HEK293T (cell line): ENCODE results near the gene CCDC201.

Experiments used
- ARNT ChIP-seq: fragments of 450-650 bp; IDR thresholded peaks from 2 replicates; pipeline ENCODE4 v1.6.1; 2017; ENCODE audit warnings: mild to moderate bottlenecking
- CTBP1 ChIP-seq: fragments of 450-650 bp; IDR thresholded peaks from 2 replicates; pipeline ENCODE4 v1.6.1; 2016; ENCODE audit warnings: borderline replicate concordance
- ELF4 ChIP-seq: fragments of 450-650 bp; IDR thresholded peaks from 2 replicates; pipeline ENCODE4 v1.6.1; 2017; ENCODE audit warnings: antibody characterized with exemption
- FOXA1 ChIP-seq: fragments of 450-650 bp; IDR thresholded peaks from 2 replicates; pipeline ENCODE4 v1.6.1; 2016; ENCODE audit warnings: mild to moderate bottlenecking
- FOXM1 ChIP-seq: fragments of 450-650 bp; IDR thresholded peaks from 2 replicates; pipeline ENCODE4 v1.6.1; 2017; ENCODE audit warnings: mild to moderate bottlenecking, borderline replicate concordance
- HDGF ChIP-seq: fragments of 450-650 bp; IDR thresholded peaks from 2 replicates; pipeline ENCODE4 v1.6.1; 2017; ENCODE audit warnings: antibody characterized with exemption, borderline replicate concordance
- L3MBTL2 ChIP-seq: fragments of 450-650 bp; conservative IDR thresholded peaks from 2 replicates; pipeline ENCODE4 v1.6.1; 2016; ENCODE audit warnings: mild to moderate bottlenecking
- SUZ12 ChIP-seq: fragments of 450-650 bp; IDR thresholded peaks from 2 replicates; pipeline ENCODE4 v1.6.1; 2016; ENCODE audit warnings: mild to moderate bottlenecking
- TARDBP ChIP-seq: fragments of 450-650 bp; IDR thresholded peaks from 2 replicates; pipeline ENCODE4 v1.6.1; 2016

DNA sequence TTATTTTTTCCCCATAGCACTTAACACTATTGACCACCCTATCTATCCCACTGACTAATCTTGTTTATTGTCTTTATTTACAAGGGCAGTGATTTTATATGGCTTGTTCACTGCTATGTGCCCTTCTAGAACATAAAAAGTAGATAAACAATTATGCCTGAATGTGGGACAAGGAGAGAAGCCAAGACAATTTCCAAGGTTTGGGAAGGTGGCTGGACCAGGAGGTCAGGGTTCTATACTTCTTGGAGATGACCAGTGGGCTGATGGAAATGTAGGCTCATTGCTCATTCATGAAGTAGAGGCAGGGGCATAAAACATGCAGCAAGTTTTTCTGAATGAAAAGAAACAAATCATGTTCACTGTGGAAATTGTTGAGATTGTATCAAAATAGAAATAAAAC is 36.7 kb upstream of the CCDC201 start:
- TF ChIP-seq FOXA1 (no peak), FOXM1 (no peak), CTBP1 (no peak), TARDBP (no peak), ELF4 (no peak), SUZ12 (no peak), ARNT (no peak), L3MBTL2 (no peak), HDGF (no peak)
